GM23338 (cell line): Measurements from ENCODE around the gene FOXI1. TPM values are rescaled to one million over a fixed set of nuclear protein-coding genes. Genes with fewer than 3 reads are reported as not detected.

Experiments used
- ATAC-seq: fragments of 200-7000 bp; cut with Tn5 transposase; 3 replicates; pipeline ENCODE4 v1.9.1; 2020
- DNase-seq: peaks from one replicate; pipeline ENCODE4 v3.0.0-alpha.2; 2015; ENCODE audit warnings: low spot score
- H2AFZ ChIP-seq: fragments of 200-600 bp; sonication (generic); 2 replicates; pipeline ENCODE4 v1.8.0; 2016; ENCODE audit warnings: antibody characterized with exemption, mild to moderate bottlenecking, moderate library complexity
- H3F3A ChIP-seq: fragments of 200-600 bp; sonication (generic); replicated peaks from 2 replicates; pipeline ENCODE4 v1.8.0; 2017; ENCODE audit warnings: antibody characterized with exemption, mixed run types, low read depth
- H3K27ac ChIP-seq: fragments of 200-600 bp; sonication (generic); 2 replicates; pipeline ENCODE4 v1.6.1; 2016; ENCODE audit warnings: low read depth
- H3K27me3 ChIP-seq: fragments of 200-600 bp; sonication (generic); 2 replicates; pipeline ENCODE4 v1.8.0; 2016; ENCODE audit warnings: mild to moderate bottlenecking, mixed run types, moderate library complexity; ENCODE audit not compliant: insufficient read depth
- H3K36me3 ChIP-seq: fragments of 200-600 bp; sonication (generic); 2 replicates; pipeline ENCODE4 v1.8.0; 2016; ENCODE audit warnings: mild to moderate bottlenecking; ENCODE audit not compliant: insufficient read depth
- H3K4me1 ChIP-seq: fragments of 200-600 bp; sonication (generic); 2 replicates; pipeline ENCODE4 v1.8.0; 2016; ENCODE audit warnings: mild to moderate bottlenecking, moderate library complexity; ENCODE audit not compliant: insufficient read depth
- H3K4me2 ChIP-seq: fragments of 200-600 bp; sonication (generic); 2 replicates; pipeline ENCODE4 v1.7.1; 2017; ENCODE audit warnings: mixed run types
- H3K4me3 ChIP-seq: fragments of 200-600 bp; sonication (generic); 2 replicates; pipeline ENCODE4 v1.6.1; 2016; ENCODE audit warnings: mixed run types
- H3K79me2 ChIP-seq: fragments of 200-600 bp; sonication (generic); replicated peaks from 2 replicates; pipeline ENCODE4 v1.8.0; 2017; ENCODE audit warnings: mild to moderate bottlenecking; ENCODE audit not compliant: insufficient read depth
- H3K9me2 ChIP-seq: fragments of 200-600 bp; sonication (generic); 2 replicates; pipeline ENCODE4 v1.8.0; 2017; ENCODE audit not compliant: insufficient read depth
- H4K20me1 ChIP-seq: fragments of 200-600 bp; sonication (generic); replicated peaks from 2 replicates; pipeline ENCODE4 v1.8.0; 2017; ENCODE audit warnings: mild to moderate bottlenecking; ENCODE audit not compliant: insufficient read depth
- H3K27ac Mint-ChIP-seq: 2 replicates; pipeline ENCODE4 v1.8.0; 2020; ENCODE audit warnings: inconsistent platforms, mild to moderate bottlenecking, moderate library complexity, mixed read lengths
- H3K27me3 Mint-ChIP-seq: 3 replicates; pipeline ENCODE4 v1.8.0; 2022; ENCODE audit warnings: low read depth, mild to moderate bottlenecking, moderate library complexity, mixed read lengths, inconsistent platforms; ENCODE audit not compliant: insufficient read depth, poor library complexity
- H3K36me3 Mint-ChIP-seq: 3 replicates; pipeline ENCODE4 v1.8.0; 2021; ENCODE audit warnings: low read depth, mild to moderate bottlenecking, inconsistent platforms, moderate library complexity, mixed read lengths
- H3K4me1 Mint-ChIP-seq: 3 replicates; pipeline ENCODE4 v1.8.0; 2020; ENCODE audit warnings: mild to moderate bottlenecking, inconsistent platforms, mixed read lengths
- H3K4me3 Mint-ChIP-seq: 3 replicates; pipeline ENCODE4 v1.8.0; 2021; ENCODE audit warnings: moderate library complexity, mild to moderate bottlenecking, inconsistent platforms, mixed read lengths
- H3K9me3 Mint-ChIP-seq: 3 replicates; pipeline ENCODE4 v1.8.0; 2020; ENCODE audit warnings: moderate library complexity, mild to moderate bottlenecking, inconsistent platforms, mixed read lengths
- CREB1 ChIP-seq: fragments of 250-450 bp; sonication (Bioruptor Pico); IDR thresholded peaks from 2 replicates; pipeline ENCODE4 v1.5.0; 2020; ENCODE audit warnings: low read depth, mild to moderate bottlenecking, moderate library complexity
- EZH2 ChIP-seq: fragments of 200-600 bp; sonication (generic); IDR thresholded peaks from one replicate; pipeline ENCODE4 v1.8.0; 2017; ENCODE audit warnings: antibody characterized with exemption, mild to moderate bottlenecking, low read depth; ENCODE audit not compliant: unreplicated experiment
- EZH2phosphoT487 ChIP-seq: fragments of 200-600 bp; sonication (generic); IDR thresholded peaks from one replicate; pipeline ENCODE4 v1.8.1; 2018; ENCODE audit warnings: antibody characterized with exemption; ENCODE audit not compliant: unreplicated experiment
- JUNB ChIP-seq: IDR thresholded peaks from one replicate; pipeline ENCODE4 v1.6.1; 2016; ENCODE audit warnings: antibody characterized with exemption; ENCODE audit not compliant: unreplicated experiment
- NANOG ChIP-seq: IDR thresholded peaks from 2 replicates; pipeline ENCODE4 v1.6.1; 2016; ENCODE audit warnings: antibody characterized with exemption, borderline replicate concordance
- POLR2AphosphoS5 ChIP-seq: IDR thresholded peaks from 2 replicates; pipeline ENCODE4 v1.6.1; 2016; ENCODE audit warnings: antibody characterized with exemption, low read depth
- STAT1 ChIP-seq: IDR thresholded peaks from one replicate; pipeline ENCODE4 v1.6.1; 2016; ENCODE audit warnings: antibody characterized with exemption; ENCODE audit not compliant: unreplicated experiment
- ZNF114 ChIP-seq: fragments of 250-450 bp; sonication (Bioruptor Pico); IDR thresholded peaks from 2 replicates; pipeline ENCODE4 v1.5.0; 2020; ENCODE audit warnings: mild to moderate bottlenecking, moderate library complexity
- ZNF331 ChIP-seq: fragments of 250-450 bp; sonication (Bioruptor Pico); IDR thresholded peaks from 2 replicates; pipeline ENCODE4 v1.5.0; 2020; ENCODE audit warnings: low read depth, mild to moderate bottlenecking, moderate library complexity
- polyA plus RNA-seq: library from polyadenylated mRNA; unstranded; fragments of >200 nt; fragmentation: Nextera tagmentation; extraction: Ambion mirVana; gene quantifications from 2 replicates; pipeline ENCODE4 v1.2.1, GENCODE V29; 2016
- total RNA-seq: library from RNA; depleted of rRNA; stranded (reverse); fragments of >200 nt; shearing (Covaris generic); gene quantifications from 2 replicates; pipeline ENCODE4 v1.2.3, GENCODE V29; 2014
- TF ChIP-seq, protein P1 (sequence below): fragments of 250-450 bp; sonication (Bioruptor Pico); IDR thresholded peaks from 2 replicates; pipeline ENCODE4 v1.5.0; 2020; ENCODE audit warnings: mild to moderate bottlenecking, moderate library complexity
- TF ChIP-seq, protein P2 (sequence below): IDR thresholded peaks from 2 replicates; pipeline ENCODE4 v1.6.1; 2016; ENCODE audit warnings: antibody characterized with exemption
- TF ChIP-seq, protein P3 (sequence below): IDR thresholded peaks from one replicate; pipeline ENCODE4 v1.6.1; 2018; ENCODE audit warnings: antibody characterized with exemption; ENCODE audit not compliant: unreplicated experiment
- TF ChIP-seq, protein P4 (sequence below), 2 experiments: fragments of 200-600 bp in 1 of 2; sonication (generic) in 1 of 2; conservative IDR thresholded peaks; 2 replicates each; pipeline versions ENCODE4 v1.5.1 to v1.6.1; 2016 to 2017; ENCODE audit warnings: antibody characterized with exemption in 2 of 2, low read depth in 2 of 2, mild to moderate bottlenecking in 2 of 2, moderate library complexity in 1 of 2

Gene FOXI1
- total and polyA plus RNA-seq, 2 experiments from 2014 or later = not detected

DNA sequence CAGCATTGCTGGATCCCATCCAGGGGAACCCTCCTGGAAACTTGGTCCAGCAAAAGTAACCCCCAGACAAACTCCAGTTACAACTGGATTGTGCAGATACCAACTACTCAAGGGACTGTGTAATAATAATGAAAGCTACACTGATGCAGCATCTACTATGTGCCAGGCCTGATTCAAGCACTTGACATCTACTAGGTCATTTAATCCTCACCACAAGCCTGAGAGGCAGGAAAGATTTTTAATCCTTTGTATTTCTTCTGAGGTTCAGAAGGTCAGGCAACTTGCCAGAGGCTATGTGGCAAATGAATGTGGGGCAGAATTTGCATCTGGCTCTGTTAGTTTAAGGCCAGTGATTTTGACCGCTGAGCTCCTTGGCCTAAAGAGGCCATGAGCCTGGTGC, 29.5 kb upstream of the FOXI1 start:
- TF ChIP-seq ZNF114 (CRISPR knock-in tag) (no peak), ZNF331 (CRISPR knock-in tag) (no peak), EZH2 (no peak), NANOG (no peak), CREB1 (CRISPR knock-in tag) (no peak), STAT1 (no peak), POLR2AphosphoS5 (no peak), EZH2phosphoT487 (no peak), JUNB (no peak)
- TF ChIP-seq, protein P1, sequence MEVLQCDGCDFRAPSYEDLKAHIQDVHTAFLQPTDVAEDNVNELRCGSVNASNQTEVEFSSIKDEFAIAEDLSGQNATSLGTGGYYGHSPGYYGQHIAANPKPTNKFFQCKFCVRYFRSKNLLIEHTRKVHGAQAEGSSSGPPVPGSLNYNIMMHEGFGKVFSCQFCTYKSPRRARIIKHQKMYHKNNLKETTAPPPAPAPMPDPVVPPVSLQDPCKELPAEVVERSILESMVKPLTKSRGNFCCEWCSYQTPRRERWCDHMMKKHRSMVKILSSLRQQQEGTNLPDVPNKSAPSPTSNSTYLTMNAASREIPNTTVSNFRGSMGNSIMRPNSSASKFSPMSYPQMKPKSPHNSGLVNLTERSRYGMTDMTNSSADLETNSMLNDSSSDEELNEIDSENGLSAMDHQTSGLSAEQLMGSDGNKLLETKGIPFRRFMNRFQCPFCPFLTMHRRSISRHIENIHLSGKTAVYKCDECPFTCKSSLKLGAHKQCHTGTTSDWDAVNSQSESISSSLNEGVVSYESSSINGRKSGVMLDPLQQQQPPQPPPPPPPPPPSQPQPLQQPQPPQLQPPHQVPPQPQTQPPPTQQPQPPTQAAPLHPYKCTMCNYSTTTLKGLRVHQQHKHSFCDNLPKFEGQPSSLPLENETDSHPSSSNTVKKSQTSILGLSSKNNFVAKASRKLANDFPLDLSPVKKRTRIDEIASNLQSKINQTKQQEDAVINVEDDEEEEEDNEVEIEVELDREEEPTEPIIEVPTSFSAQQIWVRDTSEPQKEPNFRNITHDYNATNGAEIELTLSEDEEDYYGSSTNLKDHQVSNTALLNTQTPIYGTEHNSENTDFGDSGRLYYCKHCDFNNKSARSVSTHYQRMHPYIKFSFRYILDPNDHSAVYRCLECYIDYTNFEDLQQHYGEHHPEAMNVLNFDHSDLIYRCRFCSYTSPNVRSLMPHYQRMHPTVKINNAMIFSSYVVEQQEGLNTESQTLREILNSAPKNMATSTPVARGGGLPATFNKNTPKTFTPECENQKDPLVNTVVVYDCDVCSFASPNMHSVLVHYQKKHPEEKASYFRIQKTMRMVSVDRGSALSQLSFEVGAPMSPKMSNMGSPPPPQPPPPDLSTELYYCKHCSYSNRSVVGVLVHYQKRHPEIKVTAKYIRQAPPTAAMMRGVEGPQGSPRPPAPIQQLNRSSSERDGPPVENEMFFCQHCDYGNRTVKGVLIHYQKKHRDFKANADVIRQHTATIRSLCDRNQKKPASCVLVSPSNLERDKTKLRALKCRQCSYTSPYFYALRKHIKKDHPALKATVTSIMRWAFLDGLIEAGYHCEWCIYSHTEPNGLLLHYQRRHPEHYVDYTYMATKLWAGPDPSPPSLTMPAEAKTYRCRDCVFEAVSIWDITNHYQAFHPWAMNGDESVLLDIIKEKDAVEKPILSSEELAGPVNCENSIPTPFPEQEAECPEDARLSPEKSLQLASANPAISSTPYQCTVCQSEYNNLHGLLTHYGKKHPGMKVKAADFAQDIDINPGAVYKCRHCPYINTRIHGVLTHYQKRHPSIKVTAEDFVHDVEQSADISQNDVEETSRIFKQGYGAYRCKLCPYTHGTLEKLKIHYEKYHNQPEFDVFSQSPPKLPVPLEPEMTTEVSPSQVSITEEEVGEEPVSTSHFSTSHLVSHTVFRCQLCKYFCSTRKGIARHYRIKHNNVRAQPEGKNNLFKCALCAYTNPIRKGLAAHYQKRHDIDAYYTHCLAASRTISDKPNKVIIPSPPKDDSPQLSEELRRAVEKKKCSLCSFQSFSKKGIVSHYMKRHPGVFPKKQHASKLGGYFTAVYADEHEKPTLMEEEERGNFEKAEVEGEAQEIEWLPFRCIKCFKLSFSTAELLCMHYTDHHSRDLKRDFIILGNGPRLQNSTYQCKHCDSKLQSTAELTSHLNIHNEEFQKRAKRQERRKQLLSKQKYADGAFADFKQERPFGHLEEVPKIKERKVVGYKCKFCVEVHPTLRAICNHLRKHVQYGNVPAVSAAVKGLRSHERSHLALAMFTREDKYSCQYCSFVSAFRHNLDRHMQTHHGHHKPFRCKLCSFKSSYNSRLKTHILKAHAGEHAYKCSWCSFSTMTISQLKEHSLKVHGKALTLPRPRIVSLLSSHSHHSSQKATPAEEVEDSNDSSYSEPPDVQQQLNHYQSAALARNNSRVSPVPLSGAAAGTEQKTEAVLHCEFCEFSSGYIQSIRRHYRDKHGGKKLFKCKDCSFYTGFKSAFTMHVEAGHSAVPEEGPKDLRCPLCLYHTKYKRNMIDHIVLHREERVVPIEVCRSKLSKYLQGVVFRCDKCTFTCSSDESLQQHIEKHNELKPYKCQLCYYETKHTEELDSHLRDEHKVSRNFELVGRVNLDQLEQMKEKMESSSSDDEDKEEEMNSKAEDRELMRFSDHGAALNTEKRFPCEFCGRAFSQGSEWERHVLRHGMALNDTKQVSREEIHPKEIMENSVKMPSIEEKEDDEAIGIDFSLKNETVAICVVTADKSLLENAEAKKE = no peak
- TF ChIP-seq, protein P2, sequence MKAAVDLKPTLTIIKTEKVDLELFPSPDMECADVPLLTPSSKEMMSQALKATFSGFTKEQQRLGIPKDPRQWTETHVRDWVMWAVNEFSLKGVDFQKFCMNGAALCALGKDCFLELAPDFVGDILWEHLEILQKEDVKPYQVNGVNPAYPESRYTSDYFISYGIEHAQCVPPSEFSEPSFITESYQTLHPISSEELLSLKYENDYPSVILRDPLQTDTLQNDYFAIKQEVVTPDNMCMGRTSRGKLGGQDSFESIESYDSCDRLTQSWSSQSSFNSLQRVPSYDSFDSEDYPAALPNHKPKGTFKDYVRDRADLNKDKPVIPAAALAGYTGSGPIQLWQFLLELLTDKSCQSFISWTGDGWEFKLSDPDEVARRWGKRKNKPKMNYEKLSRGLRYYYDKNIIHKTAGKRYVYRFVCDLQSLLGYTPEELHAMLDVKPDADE = no peak
- TF ChIP-seq, protein P3, sequence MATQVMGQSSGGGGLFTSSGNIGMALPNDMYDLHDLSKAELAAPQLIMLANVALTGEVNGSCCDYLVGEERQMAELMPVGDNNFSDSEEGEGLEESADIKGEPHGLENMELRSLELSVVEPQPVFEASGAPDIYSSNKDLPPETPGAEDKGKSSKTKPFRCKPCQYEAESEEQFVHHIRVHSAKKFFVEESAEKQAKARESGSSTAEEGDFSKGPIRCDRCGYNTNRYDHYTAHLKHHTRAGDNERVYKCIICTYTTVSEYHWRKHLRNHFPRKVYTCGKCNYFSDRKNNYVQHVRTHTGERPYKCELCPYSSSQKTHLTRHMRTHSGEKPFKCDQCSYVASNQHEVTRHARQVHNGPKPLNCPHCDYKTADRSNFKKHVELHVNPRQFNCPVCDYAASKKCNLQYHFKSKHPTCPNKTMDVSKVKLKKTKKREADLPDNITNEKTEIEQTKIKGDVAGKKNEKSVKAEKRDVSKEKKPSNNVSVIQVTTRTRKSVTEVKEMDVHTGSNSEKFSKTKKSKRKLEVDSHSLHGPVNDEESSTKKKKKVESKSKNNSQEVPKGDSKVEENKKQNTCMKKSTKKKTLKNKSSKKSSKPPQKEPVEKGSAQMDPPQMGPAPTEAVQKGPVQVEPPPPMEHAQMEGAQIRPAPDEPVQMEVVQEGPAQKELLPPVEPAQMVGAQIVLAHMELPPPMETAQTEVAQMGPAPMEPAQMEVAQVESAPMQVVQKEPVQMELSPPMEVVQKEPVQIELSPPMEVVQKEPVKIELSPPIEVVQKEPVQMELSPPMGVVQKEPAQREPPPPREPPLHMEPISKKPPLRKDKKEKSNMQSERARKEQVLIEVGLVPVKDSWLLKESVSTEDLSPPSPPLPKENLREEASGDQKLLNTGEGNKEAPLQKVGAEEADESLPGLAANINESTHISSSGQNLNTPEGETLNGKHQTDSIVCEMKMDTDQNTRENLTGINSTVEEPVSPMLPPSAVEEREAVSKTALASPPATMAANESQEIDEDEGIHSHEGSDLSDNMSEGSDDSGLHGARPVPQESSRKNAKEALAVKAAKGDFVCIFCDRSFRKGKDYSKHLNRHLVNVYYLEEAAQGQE = no peak
- TF ChIP-seq, protein P4, sequence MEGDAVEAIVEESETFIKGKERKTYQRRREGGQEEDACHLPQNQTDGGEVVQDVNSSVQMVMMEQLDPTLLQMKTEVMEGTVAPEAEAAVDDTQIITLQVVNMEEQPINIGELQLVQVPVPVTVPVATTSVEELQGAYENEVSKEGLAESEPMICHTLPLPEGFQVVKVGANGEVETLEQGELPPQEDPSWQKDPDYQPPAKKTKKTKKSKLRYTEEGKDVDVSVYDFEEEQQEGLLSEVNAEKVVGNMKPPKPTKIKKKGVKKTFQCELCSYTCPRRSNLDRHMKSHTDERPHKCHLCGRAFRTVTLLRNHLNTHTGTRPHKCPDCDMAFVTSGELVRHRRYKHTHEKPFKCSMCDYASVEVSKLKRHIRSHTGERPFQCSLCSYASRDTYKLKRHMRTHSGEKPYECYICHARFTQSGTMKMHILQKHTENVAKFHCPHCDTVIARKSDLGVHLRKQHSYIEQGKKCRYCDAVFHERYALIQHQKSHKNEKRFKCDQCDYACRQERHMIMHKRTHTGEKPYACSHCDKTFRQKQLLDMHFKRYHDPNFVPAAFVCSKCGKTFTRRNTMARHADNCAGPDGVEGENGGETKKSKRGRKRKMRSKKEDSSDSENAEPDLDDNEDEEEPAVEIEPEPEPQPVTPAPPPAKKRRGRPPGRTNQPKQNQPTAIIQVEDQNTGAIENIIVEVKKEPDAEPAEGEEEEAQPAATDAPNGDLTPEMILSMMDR (conservative IDR thresholded peaks at IDR 0.05; ENCODE audit: low read depth in 2 of 2) = no peak
- no peak for ATAC-seq
- H3K27ac Mint-ChIP-seq = no peak overlapping the region
- no peak overlapping the region for H3K4me3 ChIP-seq
- no peak overlapping the region for H3K4me2 ChIP-seq
- no peaks in the 10 kb centered on the region for H3K79me2 ChIP-seq
- no peaks in the 10 kb centered on the region for H3K4me1 Mint-ChIP-seq
- no peaks in the 10 kb centered on the region for H3K9me2 ChIP-seq
- no peaks in the 10 kb centered on the region for H3K4me1 ChIP-seq
- no peaks in the 10 kb centered on the region for H3K36me3 ChIP-seq
- no peaks in the 10 kb centered on the region for H3K27me3 ChIP-seq
- peaks cover 4% of the 10 kb centered on the region for H3K27me3 Mint-ChIP-seq
- H3K4me3 Mint-ChIP-seq = no peak overlapping the region
- H3K36me3 Mint-ChIP-seq = no peaks in the 10 kb centered on the region
- DNase-seq = no peak
- no peaks in the 10 kb centered on the region for H3K9me3 Mint-ChIP-seq
- H2AFZ ChIP-seq = no peak overlapping the region
- H3F3A ChIP-seq = no peaks in the 10 kb centered on the region
- H4K20me1 ChIP-seq = no peaks in the 10 kb centered on the region
- no peak overlapping the region for H3K27ac ChIP-seq
